K562 (cell line): ENCODE data around the gene NME7. TPM values are rescaled to one million over a fixed set of nuclear protein-coding genes. Genes with fewer than 3 reads are reported as not detected.

Experiments
- AFF1 ChIP-seq, 2 experiments: fragments of 450-650 bp; IDR thresholded peaks; 2 replicates each; pipeline ENCODE4 v1.6.1; 2018; ENCODE audit warnings: mild to moderate bottlenecking in 2 of 2, low read depth in 1 of 2; ENCODE audit not compliant: partially characterized antibody in 2 of 2
- ASH1L ChIP-seq: fragments of 450-650 bp; IDR thresholded peaks from 2 replicates; pipeline ENCODE4 v1.6.1; 2018; ENCODE audit warnings: borderline replicate concordance, mild to moderate bottlenecking, low read depth; ENCODE audit not compliant: partially characterized antibody
- CTBP1 ChIP-seq: fragments of 450-650 bp; IDR thresholded peaks from 2 replicates; pipeline ENCODE4 v1.6.1; 2016; ENCODE audit warnings: borderline replicate concordance
- CXXC5 ChIP-seq: fragments of 250-450 bp; sonication (Bioruptor Pico); IDR thresholded peaks from 2 replicates; pipeline ENCODE4 v1.8.0; 2022; ENCODE audit warnings: inconsistent platforms, mild to moderate bottlenecking, moderate library complexity
- DEAF1 ChIP-seq: fragments of 450-650 bp; formaldehyde crosslinking; IDR thresholded peaks from 2 replicates; pipeline ENCODE4 v1.4.0; 2020; ENCODE audit warnings: mild to moderate bottlenecking, moderate library complexity
- E2F5 ChIP-seq: sonication (generic); formaldehyde crosslinking; IDR thresholded peaks from 2 replicates; pipeline ENCODE4 v1.8.0; 2022; ENCODE audit warnings: mild to moderate bottlenecking, missing genetic modification reagents
- ELF1 ChIP-seq: fragments of 200-800 bp; sonication (Bioruptor generic); IDR thresholded peaks from 2 replicates; pipeline ENCODE4 v1.6.1; 2016; ENCODE audit warnings: missing genetic modification characterization, missing compliant biosample characterization
- FOXJ2 ChIP-seq: fragments of 200-800 bp; sonication (Bioruptor generic); IDR thresholded peaks from 2 replicates; pipeline ENCODE4 v1.6.1; 2016; ENCODE audit warnings: missing genetic modification characterization, missing compliant biosample characterization
- JUNB ChIP-seq: fragments of 450-650 bp; formaldehyde crosslinking; conservative IDR thresholded peaks from 2 replicates; pipeline ENCODE4 v1.4.0; 2020; ENCODE audit warnings: mild to moderate bottlenecking
- KLF1 ChIP-seq: fragments of 450-650 bp; IDR thresholded peaks from 2 replicates; pipeline ENCODE4 v1.6.1; 2016; ENCODE audit warnings: missing genetic modification characterization, missing compliant biosample characterization
- MLX ChIP-seq, 2 experiments: fragments of 450-650 bp in 1 of 2; sonication (generic) in 1 of 2; formaldehyde crosslinking; conservative IDR thresholded peaks; 2 replicates each; pipeline versions ENCODE4 v1.4.0 to v1.8.1; 2020 to 2022; ENCODE audit warnings: mild to moderate bottlenecking in 1 of 2, missing genetic modification reagents in 1 of 2
- MYC ChIP-seq, 2 experiments: fragments of 250-450 bp in 1 of 2; sonication (Bioruptor Pico) in 1 of 2; IDR thresholded peaks; 2 replicates each; pipeline versions ENCODE4 v1.5.1 to v1.6.1; 2012 to 2021; ENCODE audit warnings: low read depth in 2 of 2, borderline replicate concordance in 1 of 2, improper control_type of control experiment in 1 of 2, low read length in 1 of 2, mild to moderate bottlenecking in 1 of 2, moderate library complexity in 1 of 2
- NFIC ChIP-seq: fragments of 450-650 bp; IDR thresholded peaks from 2 replicates; pipeline ENCODE4 v1.6.1; 2017; ENCODE audit warnings: mild to moderate bottlenecking, inconsistent platforms
- NFRKB ChIP-seq: fragments of 450-650 bp; IDR thresholded peaks from 2 replicates; pipeline ENCODE4 v1.6.1; 2016; ENCODE audit warnings: low read depth
- POLR2AphosphoS5 ChIP-seq: IDR thresholded peaks from 2 replicates; pipeline ENCODE4 v1.6.1; 2011; ENCODE audit warnings: mild to moderate bottlenecking, low read depth, low read length, moderate library complexity; ENCODE audit not compliant: control insufficient read depth, insufficient read depth
- POLR2G ChIP-seq: fragments of 200-400 bp; formaldehyde crosslinking; IDR thresholded peaks from 2 replicates; pipeline ENCODE4 v1.6.1; 2017; ENCODE audit warnings: low read depth, mild to moderate bottlenecking, antibody characterized with exemption, low read length, moderate library complexity
- PYGO2 ChIP-seq: fragments of 450-650 bp; IDR thresholded peaks from 2 replicates; pipeline ENCODE4 v1.6.1; 2016; ENCODE audit warnings: mild to moderate bottlenecking, missing genetic modification characterization, moderate library complexity, missing compliant biosample characterization
- TEAD1 ChIP-seq, 2 experiments: fragments of 450-650 bp in 1 of 2; sonication (generic) in 1 of 2; formaldehyde crosslinking; IDR thresholded peaks; 2 replicates each; pipeline versions ENCODE4 v1.4.0 to v1.8.0; 2020 to 2022; ENCODE audit warnings: mild to moderate bottlenecking in 2 of 2, missing genetic modification reagents in 1 of 2
- ZNF253 ChIP-seq: fragments of 250-450 bp; sonication (Bioruptor Pico); conservative IDR thresholded peaks from 2 replicates; pipeline ENCODE4 v1.6.1; 2021; ENCODE audit warnings: mild to moderate bottlenecking
- ZNF830 ChIP-seq: fragments of 250-450 bp; sonication (Bioruptor Pico); IDR thresholded peaks from 2 replicates; pipeline ENCODE4 v1.5.0; 2021; ENCODE audit warnings: mild to moderate bottlenecking
- polyA plus RNA-seq, 8 experiments: library from polyadenylated mRNA; depleted of rRNA in 4 of 8; stranded (reverse) in 5 of 8; unstranded in 3 of 8; fragments of >200 nt; fragmentation: Nextera tagmentation in 2 of 8; fragmentation: Illumina TruSeq in 1 of 8; extraction: Ambion mirVana in 2 of 8; extraction: Trizol in 1 of 8; gene quantifications; 2 replicates each; pipeline versions ENCODE4 v1.2.1 to v1.2.3, GENCODE V29; 2011 to 2014; ENCODE audit warnings: inconsistent platforms in 1 of 8, missing spikeins in 1 of 8
- total RNA-seq, 7 experiments: library from RNA; depleted of rRNA in 6 of 7; stranded (reverse); fragments of >200 nt in 6 of 7; fragmentation: Illumina TruSeq in 2 of 7; extraction: Trizol in 2 of 7; gene quantifications; 2 replicates each; pipeline versions ENCODE4 v1.2.1 to v1.2.3, GENCODE V29; 2011 to 2021; ENCODE audit warnings: low replicate concordance in 1 of 7

NME7 gene
- total and polyA plus RNA-seq, 9 of the 15 experiments (the other 6 are each of a cell fraction or from before 2014, with no cell fraction given), result 7.9 to 43.2 (median 23.9) TPM

- TF ChIP-seq JUNB (CRISPR knock-in tag), result no peak
- no peak for TF ChIP-seq MLX (CRISPR knock-in tag; conservative IDR thresholded peaks at IDR 0.05)
- TF ChIP-seq PYGO2 (tag), result no peak
- TF ChIP-seq ZNF253 (CRISPR knock-in tag), result no peak
- peak; percentile 74 for TF ChIP-seq ASH1L
- TF ChIP-seq CTBP1, result peak; percentile 52; the same call in 1 of the 2 replicates
- TF ChIP-seq KLF1 (tag), result peak; percentile 89; the same call in 1 of the 2 replicates
- TF ChIP-seq TEAD1 (CRISPR knock-in tag; IDR thresholded peaks at IDR 0.05), result 0 out of 4 replicates have a peak, but pooled peaks of 1 of the 2 experiments have one; percentile 48
- peak; percentile 90 for TF ChIP-seq CXXC5 (CRISPR knock-in tag)
- TF ChIP-seq DEAF1 (CRISPR knock-in tag), result no peak
- no peak; the same call in 1 of the 2 replicates for TF ChIP-seq POLR2G
- TF ChIP-seq ZNF830 (CRISPR knock-in tag), result 0 out of 2 replicates have a peak, but pooled peaks have one; percentile 65
- peak; percentile 96 for TF ChIP-seq FOXJ2 (tag)
- peak; percentile 87 for TF ChIP-seq MYC (IDR thresholded peaks at IDR 0.05; ENCODE audit: low read depth, low read length)
- TF ChIP-seq MYC (CRISPR knock-in tag; IDR thresholded peaks at IDR 0.05; ENCODE audit: borderline replicate concordance, low read depth), result no peak
- TF ChIP-seq ELF1 (tag), result peak; percentile 98
- TF ChIP-seq POLR2AphosphoS5, result peak; percentile 73
- TF ChIP-seq NFIC, result peak; percentile 18; the same call in 1 of the 2 replicates
- TF ChIP-seq AFF1 (IDR thresholded peaks at IDR 0.05; ENCODE audit: low read depth in 1 of 2, partially characterized antibody in 2 of 2), result peak; percentile 43 to 76
- TF ChIP-seq NFRKB, result peak; percentile 68
- TF ChIP-seq E2F5 (CRISPR knock-in tag), result peak; percentile 56; the same call in 1 of the 2 replicates
These were observed at the start of gene NME7, which contains the start of gene BLZF1 (continued) for GRCh38 chr1:169367686-169368405.
